LNCaP clone FGC (cell line): ENCODE measurements around the gene MS4A15.

Source experiments
- DNase-seq: peaks from one replicate; pipeline ENCODE4 v3.0.0-alpha.2; 2011; ENCODE audit warnings: low read depth
- H3K4me3 ChIP-seq: 2 replicates; pipeline ENCODE4 v1.5.1; 2011; ENCODE audit warnings: mild to moderate bottlenecking, low read depth, low read length, control low read depth
- TF ChIP-seq, protein P1 (sequence below): IDR thresholded peaks from 2 replicates; pipeline ENCODE4 v1.5.1; 2012; ENCODE audit warnings: mild to moderate bottlenecking; ENCODE audit not compliant: control insufficient read depth, insufficient read depth; ENCODE audit errors: extremely low read depth

MS4A15 gene

DNA sequence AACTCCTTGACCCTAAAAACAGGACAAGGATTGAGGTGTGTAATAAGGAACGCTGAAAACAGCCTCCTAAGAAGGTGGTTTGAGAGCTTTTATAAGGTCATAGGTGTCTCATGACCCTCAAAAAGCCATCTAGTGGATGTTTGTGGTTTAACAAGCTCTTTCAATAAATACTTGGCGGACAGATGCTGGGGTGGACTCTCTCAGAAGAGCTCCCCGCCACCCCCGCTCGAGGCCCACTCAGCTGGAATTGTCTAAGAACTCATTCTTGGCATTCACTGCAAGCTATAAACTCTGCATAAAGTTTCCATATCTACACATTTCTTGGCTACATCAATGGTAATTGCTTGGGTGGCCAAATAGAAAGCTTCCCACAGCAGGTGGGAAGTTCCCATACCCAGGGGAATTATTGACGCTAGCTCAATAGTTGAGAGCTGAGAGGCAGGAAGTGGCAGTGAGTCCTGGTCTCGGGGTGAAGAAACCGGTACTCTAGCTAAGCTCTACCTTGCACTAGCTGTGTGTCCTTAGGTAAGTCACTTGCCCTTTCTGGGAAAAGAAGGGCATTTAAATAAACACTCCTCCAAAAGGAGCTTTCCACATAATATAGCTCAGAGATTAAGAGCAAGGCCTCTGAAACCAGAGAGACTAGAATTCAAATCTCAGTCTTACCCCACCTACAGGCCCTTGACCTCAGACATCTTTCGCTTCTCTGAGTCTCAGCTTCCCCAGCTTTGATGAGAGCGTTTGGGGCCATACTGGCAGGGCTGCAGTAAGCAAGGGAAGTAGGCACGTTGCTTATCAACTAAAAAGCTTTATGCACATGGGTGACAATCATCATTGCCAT is 6.4 kb downstream of the MS4A15 start:
- no peak for DNase-seq
- TF ChIP-seq, protein P1, sequence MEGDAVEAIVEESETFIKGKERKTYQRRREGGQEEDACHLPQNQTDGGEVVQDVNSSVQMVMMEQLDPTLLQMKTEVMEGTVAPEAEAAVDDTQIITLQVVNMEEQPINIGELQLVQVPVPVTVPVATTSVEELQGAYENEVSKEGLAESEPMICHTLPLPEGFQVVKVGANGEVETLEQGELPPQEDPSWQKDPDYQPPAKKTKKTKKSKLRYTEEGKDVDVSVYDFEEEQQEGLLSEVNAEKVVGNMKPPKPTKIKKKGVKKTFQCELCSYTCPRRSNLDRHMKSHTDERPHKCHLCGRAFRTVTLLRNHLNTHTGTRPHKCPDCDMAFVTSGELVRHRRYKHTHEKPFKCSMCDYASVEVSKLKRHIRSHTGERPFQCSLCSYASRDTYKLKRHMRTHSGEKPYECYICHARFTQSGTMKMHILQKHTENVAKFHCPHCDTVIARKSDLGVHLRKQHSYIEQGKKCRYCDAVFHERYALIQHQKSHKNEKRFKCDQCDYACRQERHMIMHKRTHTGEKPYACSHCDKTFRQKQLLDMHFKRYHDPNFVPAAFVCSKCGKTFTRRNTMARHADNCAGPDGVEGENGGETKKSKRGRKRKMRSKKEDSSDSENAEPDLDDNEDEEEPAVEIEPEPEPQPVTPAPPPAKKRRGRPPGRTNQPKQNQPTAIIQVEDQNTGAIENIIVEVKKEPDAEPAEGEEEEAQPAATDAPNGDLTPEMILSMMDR: peak; percentile 33
- H3K4me3 ChIP-seq: no peak overlapping the region

DNA sequence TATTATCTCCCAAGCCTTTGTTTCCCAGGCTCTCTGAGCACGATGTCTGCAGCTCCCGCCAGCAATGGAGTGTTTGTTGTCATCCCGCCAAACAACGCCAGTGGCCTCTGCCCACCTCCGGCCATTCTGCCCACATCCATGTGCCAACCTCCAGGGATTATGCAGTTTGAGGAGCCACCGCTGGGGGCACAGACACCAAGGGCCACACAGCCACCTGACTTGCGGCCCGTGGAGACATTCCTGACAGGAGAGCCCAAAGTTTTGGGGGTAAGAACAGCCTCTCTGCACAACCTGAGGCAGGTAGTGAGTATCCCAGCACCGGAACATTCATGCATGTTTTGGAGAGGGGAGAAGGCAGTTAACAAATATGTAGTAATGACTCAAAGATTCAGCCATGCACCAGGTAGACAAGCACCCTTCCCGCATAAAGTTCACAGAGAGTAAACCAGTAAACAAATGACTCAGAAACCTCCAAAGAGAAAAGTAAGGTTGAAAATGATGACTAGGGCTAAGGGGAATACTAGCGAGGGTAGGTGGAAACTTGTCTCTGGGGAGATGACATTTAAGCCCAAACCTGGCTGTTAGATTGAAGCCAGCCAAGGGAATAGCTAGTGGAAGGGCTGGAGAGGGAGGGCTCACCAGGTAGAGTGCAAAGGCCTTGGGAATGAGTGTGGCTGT is 7.2 kb downstream of the MS4A15 start:
- H3K4me3 ChIP-seq: no peak overlapping the region
- TF ChIP-seq, protein P1: no peak
- DNase-seq: no peak

DNA sequence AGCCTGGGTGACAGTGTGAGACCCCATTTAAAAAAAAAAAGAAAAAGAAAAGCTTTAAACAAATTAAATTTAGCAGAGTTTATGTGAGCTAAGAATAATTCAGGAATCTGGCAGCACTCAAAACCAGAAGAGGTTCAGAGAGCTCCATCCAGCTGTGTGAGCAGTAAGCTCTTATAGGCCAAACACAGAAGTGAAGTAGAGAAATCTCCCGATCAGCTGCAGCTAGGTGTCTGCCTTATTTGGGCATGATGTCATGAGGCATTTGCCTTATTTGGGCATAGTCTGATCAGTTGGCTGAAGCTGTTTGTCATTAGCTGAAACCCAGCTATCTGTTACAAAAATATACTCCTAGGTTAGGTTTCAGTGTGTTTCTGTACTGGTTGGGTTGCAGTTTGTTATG is 8.2 kb downstream of the MS4A15 start:
- DNase-seq: no peak
- H3K4me3 ChIP-seq: no peak overlapping the region
- TF ChIP-seq, protein P1: no peak

DNA sequence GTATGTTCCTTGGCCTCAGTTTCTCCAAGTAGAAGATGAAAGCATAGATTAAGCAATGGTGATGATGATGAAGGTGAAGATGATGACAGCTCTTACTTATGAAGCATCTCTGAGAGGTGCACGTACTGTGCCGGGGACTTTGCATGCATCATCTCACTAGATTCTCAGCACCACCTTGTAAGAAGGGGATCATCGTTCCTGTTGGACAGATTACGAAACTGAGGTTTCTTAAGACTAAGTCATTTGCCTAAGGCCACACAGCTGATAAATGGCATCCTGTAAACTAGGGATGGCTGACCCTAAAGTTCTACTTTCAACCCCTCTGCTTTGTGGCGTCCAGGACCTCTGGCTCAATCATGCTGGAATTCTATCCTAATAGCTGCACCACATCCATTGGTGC is 8.7 kb downstream of the MS4A15 start:
- TF ChIP-seq, protein P1: no peak
- no peak for DNase-seq
- no peak overlapping the region for H3K4me3 ChIP-seq

DNA sequence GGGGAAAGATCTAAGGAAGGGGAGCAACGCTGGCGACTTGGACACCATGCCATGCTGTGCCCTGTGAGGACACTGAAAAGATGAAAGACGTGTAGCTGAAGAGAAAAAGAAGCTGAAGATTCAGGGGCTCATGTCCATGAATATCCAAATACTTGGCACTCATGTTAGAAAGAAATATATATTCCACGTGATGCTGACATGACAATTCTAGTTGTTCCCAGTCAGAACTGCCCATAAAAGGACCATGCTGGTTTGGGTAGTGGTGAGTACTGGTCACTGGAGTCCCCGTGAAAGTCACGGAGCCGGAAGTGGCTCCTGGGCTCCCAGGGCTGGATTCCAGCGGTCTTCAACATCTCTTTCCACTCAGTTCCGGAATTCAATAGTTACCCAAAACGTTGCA is 9.9 kb downstream of the MS4A15 start:
- no peak for DNase-seq
- TF ChIP-seq, protein P1: no peak
- no peak overlapping the region for H3K4me3 ChIP-seq

- no peak overlapping the region for H3K4me3 ChIP-seq
- no peak for DNase-seq
- TF ChIP-seq, protein P1: no peak
Measured at GRCh38 chr11:60767388-60767811, 10.7 kb downstream of the MS4A15 start.
